ENCODE measurements around the gene MSH3.

Gene MSH3

GRCh38 chr5:80752427-80752826 lies 98.0 kb downstream of the MSH3 start:
- no peak for ATAC-seq
- TF ChIP-seq ZFP30 (CRISPR knock-in tag; IDR thresholded peaks at IDR 0.05) (no peak), ZFP3 (CRISPR knock-in tag; IDR thresholded peaks at IDR 0.05) (no peak), ZNF565 (CRISPR knock-in tag; conservative IDR thresholded peaks at IDR 0.05; ENCODE audit: low read depth) (no peak), GLIS3 (CRISPR knock-in tag; IDR thresholded peaks at IDR 0.05) (no peak), SNAI2 (CRISPR knock-in tag; IDR thresholded peaks at IDR 0.05) (no peak), ZNF70 (CRISPR knock-in tag; IDR thresholded peaks at IDR 0.05) (no peak), BACH2 (CRISPR knock-in tag; IDR thresholded peaks at IDR 0.05; ENCODE audit: borderline replicate concordance) (no peak), TCF4 (CRISPR knock-in tag; IDR thresholded peaks at IDR 0.05; ENCODE audit: borderline replicate concordance) (no peak), ARNTL (CRISPR knock-in tag; IDR thresholded peaks at IDR 0.05; ENCODE audit: borderline replicate concordance, low read depth) (no peak), ZNF8 (CRISPR knock-in tag; IDR thresholded peaks at IDR 0.05) (no peak), PPARA (CRISPR knock-in tag; IDR thresholded peaks at IDR 0.05; ENCODE audit: borderline replicate concordance) (no peak), ISL1 (CRISPR knock-in tag; IDR thresholded peaks at IDR 0.05) (no peak), TOX (CRISPR knock-in tag; IDR thresholded peaks at IDR 0.05; ENCODE audit: borderline replicate concordance) (no peak)
- TF ChIP-seq, protein P1, sequence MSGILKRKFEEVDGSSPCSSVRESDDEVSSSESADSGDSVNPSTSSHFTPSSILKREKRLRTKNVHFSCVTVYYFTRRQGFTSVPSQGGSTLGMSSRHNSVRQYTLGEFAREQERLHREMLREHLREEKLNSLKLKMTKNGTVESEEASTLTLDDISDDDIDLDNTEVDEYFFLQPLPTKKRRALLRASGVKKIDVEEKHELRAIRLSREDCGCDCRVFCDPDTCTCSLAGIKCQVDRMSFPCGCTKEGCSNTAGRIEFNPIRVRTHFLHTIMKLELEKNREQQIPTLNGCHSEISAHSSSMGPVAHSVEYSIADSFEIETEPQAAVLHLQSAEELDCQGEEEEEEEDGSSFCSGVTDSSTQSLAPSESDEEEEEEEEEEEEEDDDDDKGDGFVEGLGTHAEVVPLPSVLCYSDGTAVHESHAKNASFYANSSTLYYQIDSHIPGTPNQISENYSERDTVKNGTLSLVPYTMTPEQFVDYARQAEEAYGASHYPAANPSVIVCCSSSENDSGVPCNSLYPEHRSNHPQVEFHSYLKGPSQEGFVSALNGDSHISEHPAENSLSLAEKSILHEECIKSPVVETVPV (CRISPR knock-in tag; IDR thresholded peaks at IDR 0.05), result no peak
- TF ChIP-seq, protein P2, sequence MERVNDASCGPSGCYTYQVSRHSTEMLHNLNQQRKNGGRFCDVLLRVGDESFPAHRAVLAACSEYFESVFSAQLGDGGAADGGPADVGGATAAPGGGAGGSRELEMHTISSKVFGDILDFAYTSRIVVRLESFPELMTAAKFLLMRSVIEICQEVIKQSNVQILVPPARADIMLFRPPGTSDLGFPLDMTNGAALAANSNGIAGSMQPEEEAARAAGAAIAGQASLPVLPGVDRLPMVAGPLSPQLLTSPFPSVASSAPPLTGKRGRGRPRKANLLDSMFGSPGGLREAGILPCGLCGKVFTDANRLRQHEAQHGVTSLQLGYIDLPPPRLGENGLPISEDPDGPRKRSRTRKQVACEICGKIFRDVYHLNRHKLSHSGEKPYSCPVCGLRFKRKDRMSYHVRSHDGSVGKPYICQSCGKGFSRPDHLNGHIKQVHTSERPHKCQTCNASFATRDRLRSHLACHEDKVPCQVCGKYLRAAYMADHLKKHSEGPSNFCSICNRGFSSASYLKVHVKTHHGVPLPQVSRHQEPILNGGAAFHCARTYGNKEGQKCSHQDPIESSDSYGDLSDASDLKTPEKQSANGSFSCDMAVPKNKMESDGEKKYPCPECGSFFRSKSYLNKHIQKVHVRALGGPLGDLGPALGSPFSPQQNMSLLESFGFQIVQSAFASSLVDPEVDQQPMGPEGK (CRISPR knock-in tag; IDR thresholded peaks at IDR 0.05; ENCODE audit: borderline replicate concordance), result no peak
- TF ChIP-seq, protein P3, sequence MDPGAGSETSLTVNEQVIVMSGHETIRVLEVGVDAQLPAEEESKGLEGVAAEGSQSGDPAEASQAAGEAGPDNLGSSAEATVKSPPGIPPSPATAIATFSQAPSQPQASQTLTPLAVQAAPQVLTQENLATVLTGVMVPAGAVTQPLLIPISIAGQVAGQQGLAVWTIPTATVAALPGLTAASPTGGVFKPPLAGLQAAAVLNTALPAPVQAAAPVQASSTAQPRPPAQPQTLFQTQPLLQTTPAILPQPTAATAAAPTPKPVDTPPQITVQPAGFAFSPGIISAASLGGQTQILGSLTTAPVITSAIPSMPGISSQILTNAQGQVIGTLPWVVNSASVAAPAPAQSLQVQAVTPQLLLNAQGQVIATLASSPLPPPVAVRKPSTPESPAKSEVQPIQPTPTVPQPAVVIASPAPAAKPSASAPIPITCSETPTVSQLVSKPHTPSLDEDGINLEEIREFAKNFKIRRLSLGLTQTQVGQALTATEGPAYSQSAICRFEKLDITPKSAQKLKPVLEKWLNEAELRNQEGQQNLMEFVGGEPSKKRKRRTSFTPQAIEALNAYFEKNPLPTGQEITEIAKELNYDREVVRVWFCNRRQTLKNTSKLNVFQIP (CRISPR knock-in tag; IDR thresholded peaks at IDR 0.05; ENCODE audit: borderline replicate concordance, low read depth), result no peak

GRCh38 chr5:80753712-80754111 lies 99.3 kb downstream of the MSH3 start:
- TF ChIP-seq, protein P4, sequence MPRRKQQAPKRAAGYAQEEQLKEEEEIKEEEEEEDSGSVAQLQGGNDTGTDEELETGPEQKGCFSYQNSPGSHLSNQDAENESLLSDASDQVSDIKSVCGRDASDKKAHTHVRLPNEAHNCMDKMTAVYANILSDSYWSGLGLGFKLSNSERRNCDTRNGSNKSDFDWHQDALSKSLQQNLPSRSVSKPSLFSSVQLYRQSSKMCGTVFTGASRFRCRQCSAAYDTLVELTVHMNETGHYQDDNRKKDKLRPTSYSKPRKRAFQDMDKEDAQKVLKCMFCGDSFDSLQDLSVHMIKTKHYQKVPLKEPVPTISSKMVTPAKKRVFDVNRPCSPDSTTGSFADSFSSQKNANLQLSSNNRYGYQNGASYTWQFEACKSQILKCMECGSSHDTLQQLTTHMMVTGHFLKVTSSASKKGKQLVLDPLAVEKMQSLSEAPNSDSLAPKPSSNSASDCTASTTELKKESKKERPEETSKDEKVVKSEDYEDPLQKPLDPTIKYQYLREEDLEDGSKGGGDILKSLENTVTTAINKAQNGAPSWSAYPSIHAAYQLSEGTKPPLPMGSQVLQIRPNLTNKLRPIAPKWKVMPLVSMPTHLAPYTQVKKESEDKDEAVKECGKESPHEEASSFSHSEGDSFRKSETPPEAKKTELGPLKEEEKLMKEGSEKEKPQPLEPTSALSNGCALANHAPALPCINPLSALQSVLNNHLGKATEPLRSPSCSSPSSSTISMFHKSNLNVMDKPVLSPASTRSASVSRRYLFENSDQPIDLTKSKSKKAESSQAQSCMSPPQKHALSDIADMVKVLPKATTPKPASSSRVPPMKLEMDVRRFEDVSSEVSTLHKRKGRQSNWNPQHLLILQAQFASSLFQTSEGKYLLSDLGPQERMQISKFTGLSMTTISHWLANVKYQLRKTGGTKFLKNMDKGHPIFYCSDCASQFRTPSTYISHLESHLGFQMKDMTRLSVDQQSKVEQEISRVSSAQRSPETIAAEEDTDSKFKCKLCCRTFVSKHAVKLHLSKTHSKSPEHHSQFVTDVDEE (CRISPR knock-in tag; IDR thresholded peaks at IDR 0.05), result no peak
- TF ChIP-seq RARB (CRISPR knock-in tag; IDR thresholded peaks at IDR 0.05) (no peak), ZC3H10 (CRISPR knock-in tag; IDR thresholded peaks at IDR 0.05) (no peak), SNAI2 (CRISPR knock-in tag; IDR thresholded peaks at IDR 0.05) (no peak), TOX (CRISPR knock-in tag; IDR thresholded peaks at IDR 0.05; ENCODE audit: borderline replicate concordance) (no peak), TCF4 (CRISPR knock-in tag; IDR thresholded peaks at IDR 0.05; ENCODE audit: borderline replicate concordance) (no peak), BACH2 (CRISPR knock-in tag; IDR thresholded peaks at IDR 0.05; ENCODE audit: borderline replicate concordance) (no peak), ISL1 (CRISPR knock-in tag; IDR thresholded peaks at IDR 0.05) (peak; percentile 53)
- peak; percentile 71 for ATAC-seq

GRCh38 chr5:80754900-80755299 lies 100.4 kb downstream of the MSH3 start:
- no peak for ATAC-seq
- TF ChIP-seq CREB5 (CRISPR knock-in tag; IDR thresholded peaks at IDR 0.05; ENCODE audit: low read depth) (no peak), ZNF70 (CRISPR knock-in tag; IDR thresholded peaks at IDR 0.05) (no peak), BACH2 (CRISPR knock-in tag; IDR thresholded peaks at IDR 0.05; ENCODE audit: borderline replicate concordance) (no peak), ISL1 (CRISPR knock-in tag; IDR thresholded peaks at IDR 0.05) (peak; percentile 58; the same call in 1 of the 2 replicates), ESRRG (CRISPR knock-in tag; IDR thresholded peaks at IDR 0.05) (no peak), ZNF565 (CRISPR knock-in tag; conservative IDR thresholded peaks at IDR 0.05; ENCODE audit: low read depth) (no peak), PPARA (CRISPR knock-in tag; IDR thresholded peaks at IDR 0.05; ENCODE audit: borderline replicate concordance) (no peak), CSDC2 (CRISPR knock-in tag; IDR thresholded peaks at IDR 0.05) (no peak)

All from SK-N-SH treated with all-trans-retinoic acid at 6 μM for 48 hours (cell line).